ENCODE results near the gene NRG4. TPM values are rescaled to one million over a fixed set of nuclear protein-coding genes. Genes with fewer than 3 reads are reported as not detected.
A peak's percentile ranks its signal among the peaks of the same experiment; 100 is the strongest.
"Not testable (repeated sequence)": the region's sequence is repeated elsewhere in the genome, so short reads cannot be mapped to it uniquely, and the experiment has no call there.

Gene NRG4
- total RNA-seq, 2 donors from 2014 or later = 4.0 to 6.8 TPM

DNA sequence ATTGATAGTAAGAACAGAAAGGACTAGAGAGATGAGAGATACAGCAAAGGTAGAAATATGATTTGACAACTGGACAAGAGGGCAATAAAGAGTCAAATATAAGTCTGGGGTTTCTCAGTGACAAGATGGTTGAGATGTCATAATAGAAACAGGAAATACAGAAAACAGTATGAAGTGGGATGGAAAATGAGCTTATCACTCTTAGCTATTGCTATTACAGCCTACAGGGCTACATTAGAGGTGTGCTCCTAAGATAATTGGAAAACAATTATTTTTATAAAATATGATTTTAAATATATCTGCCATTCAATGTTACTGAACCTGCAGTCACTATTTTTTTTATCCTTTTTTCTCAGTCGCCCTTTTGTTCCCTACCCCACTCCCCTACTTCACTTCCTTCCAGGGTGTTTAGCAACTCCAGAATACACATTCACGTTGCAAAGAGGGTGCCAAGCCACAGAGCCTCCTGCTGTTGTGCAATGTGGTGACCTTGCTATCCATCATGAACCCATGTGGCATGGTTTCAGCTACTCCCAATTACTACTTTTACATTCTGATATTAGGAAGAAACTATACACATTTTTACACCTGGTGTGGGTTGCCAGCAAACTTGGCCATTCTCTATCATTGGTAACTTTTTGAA lies 6.0 kb downstream of the NRG4 start:
- ATAC-seq = no peak

DNA sequence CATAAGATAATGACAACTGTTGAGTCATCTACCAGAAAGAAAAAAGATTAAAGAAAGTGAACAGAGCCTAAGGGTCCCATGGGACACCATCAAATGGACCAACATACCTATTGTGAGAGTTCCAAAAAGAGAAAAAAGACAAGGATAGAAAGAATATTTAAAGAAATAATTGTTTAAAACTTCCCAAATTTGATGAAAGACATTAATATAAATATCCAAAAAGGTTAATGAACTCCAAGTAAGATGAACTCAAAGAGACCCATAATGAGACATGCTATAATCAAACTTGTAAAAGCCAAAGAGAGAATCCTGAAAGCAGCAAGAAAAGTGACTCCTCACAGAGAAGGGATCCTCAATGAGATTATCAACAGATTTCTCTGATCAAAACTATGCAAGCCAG lies 8.9 kb downstream of the NRG4 start:
- DNase-seq (no peak), ATAC-seq (no peak)
- intact Hi-C loops (cut with DNase I, micrococcal nuclease) = no loop called here

More for the DNA sequence above, 6.0 kb downstream of the NRG4 start:
- DNase-seq = no peak
- intact Hi-C loops (cut with DNase I, micrococcal nuclease) = no loop called here

DNA sequence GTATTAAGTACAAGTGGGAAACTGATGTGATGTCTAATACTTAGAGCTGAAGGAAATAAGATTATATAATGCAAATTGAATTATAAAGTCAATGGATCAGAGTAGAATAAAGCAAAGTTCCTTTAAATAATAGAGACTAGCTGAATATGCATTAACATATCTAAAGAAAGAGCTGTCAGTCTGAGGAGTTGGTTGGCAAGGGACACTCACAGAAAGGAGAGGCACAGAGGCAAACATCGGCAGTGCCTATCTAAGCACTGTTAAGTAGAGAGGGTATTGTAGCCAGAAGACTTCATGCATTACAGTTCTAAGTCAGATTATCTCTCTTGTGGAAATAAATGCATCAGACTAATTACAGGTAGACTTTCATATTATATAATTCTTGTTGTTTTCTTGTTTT lies 16.6 kb downstream of the NRG4 start:
- no peak for DNase-seq
- intact Hi-C loops (cut with DNase I, micrococcal nuclease) = no loop called here
- no peak for ATAC-seq

DNA sequence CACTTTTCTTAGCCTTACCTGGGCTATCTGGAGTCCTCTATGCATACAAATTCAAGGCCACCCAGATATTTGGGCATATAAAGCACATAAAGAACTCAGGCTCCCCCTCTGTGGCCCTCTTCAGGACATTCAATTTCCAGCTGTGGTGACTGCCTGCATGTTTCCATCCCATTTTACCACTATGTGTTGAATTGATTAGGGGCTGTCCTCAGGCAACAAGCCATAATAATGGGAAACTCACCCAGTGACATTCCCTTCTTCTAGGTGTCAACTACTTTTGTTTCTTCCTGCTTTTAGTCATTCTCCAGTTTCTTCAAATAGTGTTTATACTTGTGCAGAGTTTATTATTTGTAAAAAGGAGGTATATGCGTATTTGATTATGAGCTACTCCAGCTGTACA lies 18.0 kb downstream of the NRG4 start:
- DNase-seq (no peak), ATAC-seq (no peak)
- intact Hi-C loops (cut with DNase I, micrococcal nuclease) = no loop called here

DNA sequence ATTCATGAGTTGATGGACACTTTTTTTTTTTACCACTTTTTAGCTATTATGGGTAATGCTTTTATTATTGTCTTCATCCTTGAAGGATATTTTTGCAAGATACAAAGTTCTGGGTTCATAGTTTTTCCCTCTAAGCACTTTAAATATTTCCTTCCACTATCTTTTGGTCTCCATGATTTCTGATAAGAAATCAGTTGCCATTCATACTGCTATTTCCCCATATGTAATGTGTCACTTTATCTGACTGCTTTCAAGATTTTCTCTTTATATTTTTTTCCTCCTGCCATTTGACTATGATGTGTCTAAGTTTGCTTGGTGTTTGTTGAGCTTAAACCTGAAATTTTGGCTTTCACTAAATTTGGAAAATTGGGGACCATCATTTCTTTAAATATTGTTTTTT lies 19.3 kb downstream of the NRG4 start:
- DNase-seq (no peak), ATAC-seq (no peak)
- intact Hi-C loops (cut with DNase I, micrococcal nuclease) = no loop called here

DNA sequence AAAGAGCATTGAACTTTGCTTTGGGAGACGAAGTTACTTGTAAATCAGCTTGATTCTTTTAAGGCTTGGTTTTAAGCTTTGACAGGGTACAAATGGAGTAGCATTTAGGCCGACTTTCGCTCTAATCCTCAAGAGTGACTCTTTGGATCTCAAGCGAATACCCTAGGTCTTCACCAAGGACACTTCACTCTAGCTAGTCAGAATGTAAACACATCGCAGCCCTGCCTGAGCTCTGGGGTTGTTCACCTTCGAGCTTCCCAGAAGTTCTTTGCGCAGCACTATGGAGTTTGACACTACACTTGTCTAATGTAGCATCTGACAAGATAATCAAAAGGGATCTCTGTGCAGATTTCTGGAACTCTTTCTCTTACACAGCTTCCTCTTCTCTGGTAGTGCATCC lies 22.3 kb downstream of the NRG4 start:
- intact Hi-C loops (cut with DNase I, micrococcal nuclease) = no loop called here
- DNase-seq (no peak), ATAC-seq (no peak)

DNA sequence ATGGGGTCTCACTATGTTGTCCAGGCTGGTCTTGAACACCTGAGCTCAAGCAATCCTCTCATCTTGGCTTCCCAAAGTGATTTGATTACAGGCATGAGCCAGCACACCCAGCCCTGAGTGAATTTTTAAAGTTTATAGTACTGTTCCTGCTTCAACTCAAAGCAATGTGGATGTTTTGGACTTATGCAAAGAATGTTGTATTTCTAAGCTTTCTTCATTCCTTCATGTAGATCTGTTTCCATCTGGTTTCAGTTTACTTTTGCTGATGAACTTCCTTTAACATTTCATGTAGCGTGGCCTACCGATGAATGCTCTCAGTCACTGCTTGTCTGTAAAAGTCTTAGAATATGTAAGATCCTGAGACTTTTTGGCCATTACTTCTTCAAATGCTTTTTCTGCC lies 23.2 kb downstream of the NRG4 start:
- DNase-seq (no peak), ATAC-seq (no peak)
- intact Hi-C loops (cut with DNase I, micrococcal nuclease) = no loop called here

DNA sequence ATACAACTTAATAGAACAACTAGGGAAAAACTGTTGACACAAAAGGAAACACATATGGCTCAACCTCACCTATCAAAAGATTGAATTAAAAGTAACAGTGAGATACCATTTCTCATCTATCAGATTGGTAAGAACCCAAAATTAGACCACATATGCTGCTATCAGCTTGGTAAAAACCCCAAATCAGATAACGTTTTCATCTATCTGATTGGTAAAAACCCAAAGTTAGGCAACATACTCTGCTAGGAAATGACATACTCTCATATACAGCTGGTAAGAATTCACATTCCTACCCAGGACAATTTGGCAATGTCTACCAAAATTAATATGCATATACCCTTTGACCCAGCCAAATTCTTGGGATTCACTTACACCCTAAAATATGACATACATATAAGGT lies 26.3 kb downstream of the NRG4 start:
- DNase-seq = no peak
- intact Hi-C loops (cut with DNase I, micrococcal nuclease) = no loop called here
- no peak for ATAC-seq

DNA sequence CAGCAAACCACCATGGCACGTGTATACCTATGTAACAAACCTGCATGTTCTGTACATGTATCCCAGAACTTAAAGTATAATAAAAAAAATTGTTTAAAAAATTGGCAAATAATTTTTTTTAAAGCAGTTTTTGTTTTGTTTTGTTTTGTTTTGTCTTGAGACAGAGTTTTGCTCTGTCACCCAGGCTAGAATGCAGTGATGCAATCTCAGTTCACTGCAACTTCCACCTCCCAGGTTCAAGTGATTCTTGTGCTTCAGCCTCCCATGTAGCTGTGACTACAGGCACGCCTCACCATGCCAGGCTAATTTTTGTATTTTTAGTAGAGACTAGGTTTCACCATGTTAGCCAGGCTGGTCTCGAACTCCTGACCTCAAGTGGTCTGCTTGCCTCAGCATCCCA lies 27.5 kb downstream of the NRG4 start:
- ATAC-seq; DNase-seq; intact Hi-C loops (cut with DNase I, micrococcal nuclease): not testable (repeated sequence)

DNA sequence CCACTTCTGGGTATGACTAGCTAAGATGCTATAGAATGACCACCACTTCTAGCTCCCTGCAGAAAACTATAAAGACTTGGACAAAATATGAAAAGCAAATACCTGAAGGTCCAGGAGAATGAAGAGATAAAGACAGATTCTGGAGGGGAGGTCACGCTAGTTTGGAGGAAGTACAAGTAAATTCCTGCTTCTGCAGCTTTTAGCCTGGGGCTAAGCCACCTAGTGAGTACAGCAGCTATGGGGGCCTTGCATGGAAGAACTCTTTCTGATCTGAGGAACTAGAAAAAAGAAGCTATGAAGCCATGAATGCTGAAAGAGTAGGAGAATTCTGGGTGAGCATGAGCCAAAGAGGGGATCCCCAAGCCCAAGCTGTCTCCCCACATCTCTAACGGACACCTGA lies 29.8 kb downstream of the NRG4 start:
- no peak for ATAC-seq
- no peak for DNase-seq
- intact Hi-C loops (cut with DNase I, micrococcal nuclease) = no loop called here

DNA sequence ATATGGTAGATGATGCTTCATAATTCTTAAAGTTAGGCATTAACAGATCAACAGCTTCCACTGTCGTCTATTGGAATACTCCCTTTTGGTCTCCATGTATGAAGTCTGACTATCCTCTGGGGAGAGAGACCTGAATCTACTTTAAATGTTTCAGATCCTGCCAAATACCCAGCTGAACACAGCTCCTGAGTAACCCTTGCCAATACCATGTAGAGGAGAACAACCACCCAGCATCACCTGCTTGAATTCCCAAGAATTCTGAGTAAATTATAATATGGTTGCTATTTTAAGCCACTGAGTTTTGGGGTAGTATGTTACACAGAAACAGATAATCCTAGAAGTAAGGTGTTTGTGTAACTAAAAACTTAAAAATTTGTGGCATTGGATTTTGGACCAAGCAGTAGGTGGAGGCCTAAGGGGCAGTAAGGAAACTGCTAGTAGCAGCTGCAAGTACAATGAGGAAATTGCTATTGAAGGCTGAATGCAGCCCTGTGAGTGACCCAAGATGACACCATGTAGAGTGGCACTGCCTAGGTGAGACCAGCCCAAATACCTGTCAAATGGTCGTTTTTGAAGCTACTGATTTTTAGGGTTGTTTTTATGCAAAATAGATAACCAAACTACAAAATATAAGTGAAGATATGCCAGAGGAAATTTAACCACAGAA lies 30.9 kb downstream of the NRG4 start:
- ATAC-seq (peak; percentile 70), DNase-seq (no peak)
- intact Hi-C loops (cut with DNase I, micrococcal nuclease) = no loop called here

DNA sequence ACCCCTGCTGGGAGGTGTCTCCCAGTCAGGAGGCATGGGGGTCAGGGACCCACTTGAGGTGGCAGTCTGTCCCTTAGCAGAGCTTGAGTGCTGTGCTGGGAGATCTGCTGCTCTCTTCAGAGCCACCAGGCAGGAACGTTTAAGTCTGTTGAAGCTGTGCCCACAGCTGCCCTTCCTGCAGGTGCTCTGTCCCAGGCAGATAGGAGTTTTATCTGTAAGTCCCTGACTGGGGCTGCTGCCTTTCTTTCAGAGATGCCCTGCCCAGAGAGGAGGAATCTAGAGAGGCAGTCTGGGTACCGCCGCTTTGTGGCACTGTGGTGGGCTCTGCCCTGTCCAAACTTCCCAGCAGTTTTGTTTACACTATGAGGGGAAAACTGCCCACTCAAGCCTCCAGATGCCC lies 35.5 kb downstream of the NRG4 start:
- intact Hi-C loops (cut with DNase I, micrococcal nuclease); DNase-seq: not testable (repeated sequence)

DNA sequence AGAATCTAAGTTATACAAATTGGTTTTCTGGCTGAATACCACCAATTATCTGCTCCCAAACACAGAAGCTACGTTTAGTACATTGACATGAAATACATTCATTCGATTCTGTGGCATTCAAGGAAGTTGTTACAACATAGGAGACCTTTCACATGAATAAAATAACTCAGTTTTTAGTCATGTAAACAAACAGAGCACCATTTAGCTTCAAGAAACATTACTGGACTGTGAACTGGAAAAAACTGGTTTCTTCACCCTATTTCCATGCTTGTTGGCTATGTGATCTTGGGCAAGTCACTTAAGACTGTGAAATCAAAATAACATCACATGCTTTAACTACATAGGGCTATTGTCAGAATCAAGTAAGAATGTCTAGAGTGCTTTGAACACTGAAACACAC lies 46.2 kb downstream of the NRG4 start:
- intact Hi-C loops (cut with DNase I, micrococcal nuclease) = no loop called here

More for the DNA sequence above, 35.5 kb downstream of the NRG4 start:
- not testable (repeated sequence) for ATAC-seq

DNA sequence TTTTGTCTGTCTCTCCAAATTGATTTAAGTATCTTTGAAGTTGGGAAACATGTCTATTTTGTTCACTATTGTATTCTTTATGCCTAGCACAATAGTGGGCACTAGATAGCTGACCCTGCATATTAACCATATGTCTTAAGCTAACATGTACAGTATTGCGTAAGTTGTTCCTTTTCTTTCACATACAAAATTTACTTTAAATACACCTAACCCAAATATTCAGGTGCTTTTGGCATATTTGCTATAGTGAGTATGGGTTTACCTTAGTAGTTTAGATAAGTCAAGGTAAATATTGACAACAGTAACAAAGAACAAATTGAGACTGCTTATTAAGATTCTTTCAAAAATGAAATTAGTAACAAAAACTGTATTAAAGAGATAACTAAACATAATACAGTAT lies 50.9 kb downstream of the NRG4 start:
- intact Hi-C loops (cut with DNase I, micrococcal nuclease) = no loop called here

More for the DNA sequence above, 46.2 kb downstream of the NRG4 start:
- peak; percentile 21 for ATAC-seq
- no peak for DNase-seq

DNA sequence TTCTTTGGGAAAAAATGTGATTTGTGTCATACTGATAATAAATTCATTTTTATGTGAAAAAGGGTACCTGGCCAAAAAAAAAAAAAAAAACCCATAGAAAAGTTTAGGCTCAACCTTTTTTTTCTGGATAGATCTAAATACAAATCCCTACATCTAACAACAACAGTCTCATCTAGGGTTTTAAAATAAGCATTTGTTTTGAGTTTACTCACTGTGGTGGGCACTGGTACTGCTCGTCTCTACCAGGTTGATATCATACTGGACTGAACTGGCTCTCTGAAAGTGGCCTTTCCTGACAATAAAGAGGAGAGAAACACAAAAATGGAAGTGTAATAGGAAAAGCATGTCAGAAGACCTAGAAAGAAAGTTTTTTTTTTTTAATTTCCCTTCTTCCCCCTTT lies 56.5 kb downstream of the NRG4 start:
- DNase-seq = no peak
- intact Hi-C loops (cut with DNase I, micrococcal nuclease) = no loop called here
- no peak for ATAC-seq

More for the DNA sequence above, 50.9 kb downstream of the NRG4 start:
- DNase-seq (no peak), ATAC-seq (no peak)

DNA sequence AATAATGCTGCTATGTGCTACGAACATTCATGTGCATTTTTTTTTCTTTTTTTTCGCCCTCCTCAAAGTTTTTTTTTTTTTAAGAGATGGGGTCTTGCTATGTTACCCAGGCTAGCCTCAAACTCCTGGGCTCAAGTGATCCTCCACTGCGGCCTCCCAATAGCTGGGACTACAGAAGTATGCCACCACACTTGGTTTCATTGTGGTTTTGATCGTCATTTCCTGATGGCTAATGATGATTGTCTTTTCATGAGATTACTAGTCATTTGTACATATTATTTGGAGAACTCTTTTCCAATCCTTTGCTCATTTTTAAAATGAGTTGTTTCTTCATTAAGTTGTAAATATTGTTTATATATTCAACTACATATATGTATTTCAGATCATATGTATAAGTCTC lies 59.7 kb downstream of the NRG4 start:
- no peak for ATAC-seq
- intact Hi-C loops (cut with DNase I, micrococcal nuclease) = no loop called here
- no peak for DNase-seq

DNA sequence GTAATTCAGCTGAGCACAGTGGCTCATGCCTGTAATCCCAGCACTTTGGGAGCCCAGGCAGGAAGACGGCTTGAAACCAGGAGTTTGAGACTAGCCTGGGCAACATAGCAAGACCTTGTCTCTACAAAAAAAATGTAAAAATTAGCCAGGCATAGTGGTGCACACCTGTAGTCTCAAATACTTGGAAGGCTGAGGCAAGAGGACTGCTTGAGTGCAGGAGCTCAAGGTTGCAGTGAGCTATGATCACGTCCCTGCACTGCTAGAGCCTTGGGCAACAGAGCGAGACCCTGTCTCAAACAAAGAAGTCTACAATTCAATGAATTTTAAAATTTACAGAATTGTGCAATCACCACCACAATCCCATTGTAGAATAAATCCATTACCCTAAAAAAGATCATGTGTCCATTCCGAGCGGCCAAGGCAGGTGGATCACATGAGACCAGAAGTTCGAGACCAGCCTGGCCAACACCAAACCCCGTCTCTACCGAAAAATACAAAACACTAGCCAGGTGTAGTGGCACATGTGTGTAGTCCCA lies 63.4 kb downstream of the NRG4 start:
- no peak for ATAC-seq
- intact Hi-C loops (cut with DNase I, micrococcal nuclease) = no loop called here
- no peak for DNase-seq

DNA sequence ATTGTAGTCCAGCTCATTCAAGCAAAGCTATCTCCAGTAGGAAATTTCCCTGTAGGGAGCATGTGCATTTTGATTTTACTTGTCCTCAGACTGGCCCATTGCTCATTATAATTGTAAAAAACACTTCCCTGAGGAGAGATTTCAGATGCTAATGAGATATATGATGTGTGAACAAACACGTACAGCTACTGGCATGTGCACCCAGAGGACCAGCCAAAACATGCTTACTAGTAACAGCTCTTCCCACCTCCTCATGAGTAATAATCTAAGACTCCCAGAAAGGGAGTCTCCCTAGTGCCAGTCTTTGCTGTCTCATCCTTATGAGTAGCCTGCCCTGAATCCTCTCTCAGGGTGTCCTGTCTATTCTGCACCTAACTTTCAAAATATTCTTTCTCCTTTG lies 65.1 kb downstream of the NRG4 start:
- DNase-seq = no peak
- intact Hi-C loops (cut with DNase I, micrococcal nuclease) = no loop called here
- ATAC-seq = no peak

DNA sequence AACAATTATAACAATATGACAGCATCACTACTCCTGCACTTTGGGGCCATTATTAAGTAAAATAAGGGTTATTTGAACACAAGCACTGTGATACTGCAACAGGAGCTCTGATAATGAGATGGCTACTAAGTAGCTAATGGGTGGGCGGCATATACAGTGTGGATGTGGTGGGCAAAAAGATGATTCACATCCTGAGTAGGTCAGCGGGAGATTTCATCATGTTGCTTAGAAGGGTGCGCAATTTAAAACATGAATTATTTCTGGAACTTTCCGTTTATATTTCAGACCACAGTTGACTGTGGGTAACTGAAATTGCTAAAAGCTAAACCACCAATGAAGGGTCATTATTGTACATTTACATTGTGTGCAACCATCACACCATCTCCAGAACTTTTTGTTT lies 66.3 kb downstream of the NRG4 start:
- DNase-seq = no peak
- intact Hi-C loops (cut with DNase I, micrococcal nuclease) = no loop called here
- no peak for ATAC-seq

DNA sequence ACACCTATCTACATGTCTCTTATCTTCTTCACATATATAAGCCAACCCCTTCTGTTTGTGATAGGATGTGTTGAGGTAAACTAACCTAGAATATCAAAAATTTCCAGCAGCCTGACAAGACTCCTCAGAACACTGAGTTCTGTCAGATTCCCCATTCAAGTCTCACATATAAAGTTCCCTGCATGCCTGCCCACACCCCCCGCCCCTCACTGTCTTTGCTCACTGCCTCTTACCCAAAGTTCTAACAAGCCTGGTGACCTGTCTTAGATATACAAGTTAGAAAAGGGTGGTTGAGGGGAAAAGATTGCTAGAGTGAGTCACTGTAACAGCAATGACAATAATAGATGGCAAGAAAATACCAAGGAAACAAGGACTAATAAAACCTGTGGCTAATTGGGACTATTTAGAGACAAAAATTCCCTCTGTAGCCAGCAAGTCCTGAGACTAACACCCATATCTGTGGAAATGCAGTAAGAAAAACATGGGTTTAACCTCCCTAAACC lies 68.5 kb downstream of the NRG4 start:
- ATAC-seq = no peak
- DNase-seq = no peak
- intact Hi-C loops (cut with DNase I, micrococcal nuclease) = no loop called here

Measured in left colon (tissue), 2 donors.